ENCODE data around the gene ERICH4. TPM values are rescaled to one million over a fixed set of nuclear protein-coding genes. Genes with fewer than 3 reads are reported as not detected.
A peak's percentile ranks its signal among the peaks of the same experiment; 100 is the strongest.

The ERICH4 gene
- total and polyA plus RNA-seq, 9 of the 15 experiments (the other 6 are each of a cell fraction or from before 2014, with no cell fraction given): not detected

DNA sequence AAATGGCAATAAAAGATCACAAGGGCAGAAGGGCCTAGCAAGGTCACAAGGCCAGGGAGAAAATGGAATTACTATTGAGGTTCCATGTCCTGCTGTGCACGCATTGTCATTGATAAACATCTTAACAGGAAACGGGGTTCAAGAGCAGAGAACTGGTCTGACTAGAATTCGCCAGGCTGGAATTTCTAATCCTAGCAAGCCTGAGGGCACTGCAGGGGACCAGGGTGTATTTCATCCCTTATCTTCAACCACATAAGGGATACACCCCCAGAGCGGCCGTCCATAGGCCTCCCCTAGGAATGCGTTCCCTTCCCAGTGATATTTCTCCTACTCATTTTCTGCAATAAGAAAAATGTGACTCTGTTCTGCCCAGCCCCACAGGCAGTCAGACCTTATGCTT, 19.5 kb downstream of the ERICH4 start:
- FAIRE-seq (no peak), ATAC-seq (no peak), DNase-seq (ENCODE audit: extremely low read depth in 1 of 4, low spot score in 3 of 4) (no peak)
- Histone ChIP-seq H3K4me1 (replicated peaks in 1 of 2; ENCODE audit: control insufficient read depth in 2 of 2, insufficient read depth in 2 of 2, low read length in 2 of 2) (no peaks in the 10 kb centered on the region), H3K4me2 (ENCODE audit: insufficient read depth, low read length) (no peak overlapping the region), H3K9me3 (replicated peaks; ENCODE audit: control insufficient read depth, insufficient read depth, low read depth, low read length) (no peaks in the 10 kb centered on the region), H3K9me1 (ENCODE audit: control insufficient read depth, insufficient read depth, low read length) (no peaks in the 10 kb centered on the region), H3K9ac (ENCODE audit: insufficient read depth in 1 of 2, low read depth in 2 of 2, low read length in 2 of 2) (no peak overlapping the region), H3K79me2 (ENCODE audit: control insufficient read depth, insufficient read depth, low read length) (no peaks in the 10 kb centered on the region), H2AFZ (ENCODE audit: low read depth, low read length) (no peak overlapping the region), H3K27ac (ENCODE audit: extremely low read depth, low read depth, low read length) (no peak overlapping the region), H3K27me3 (ENCODE audit: control insufficient read depth in 2 of 2, insufficient read depth in 2 of 2, low read length in 2 of 2) (peaks cover 0 to 4% of the 10 kb centered on the region in 2 experiments; a peak in 2 of 5 replicates), H3K36me3 (ENCODE audit: control insufficient read depth, insufficient read depth, low read length) (no peaks in the 10 kb centered on the region), H3K4me3 (no peak overlapping the region), H4K20me1 (replicated peaks; ENCODE audit: control insufficient read depth, insufficient read depth, low read length) (no peaks in the 10 kb centered on the region)
- no TSS peak for BruUV-seq (replicated peaks)
- in situ Hi-C loops (cut with MboI): no loop called here
- CTCF ChIA-PET (ENCODE audit: low intra/inter-chr PET ratio): no interaction called here
- 8% methylated on average over 6 of the region's 6 CpGs for WGBS (ENCODE audit: insufficient coverage, low coverage, missing lambda C conversion rate)
- intact Hi-C loops (cut with micrococcal nuclease): no loop called here
- POLR2A ChIA-PET: no interaction called here
- TF ChIP-seq, protein P1, sequence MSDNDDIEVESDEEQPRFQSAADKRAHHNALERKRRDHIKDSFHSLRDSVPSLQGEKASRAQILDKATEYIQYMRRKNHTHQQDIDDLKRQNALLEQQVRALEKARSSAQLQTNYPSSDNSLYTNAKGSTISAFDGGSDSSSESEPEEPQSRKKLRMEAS (CRISPR knock-in tag; IDR thresholded peaks at IDR 0.05): no peak
- TF ChIP-seq COPS2 (conservative IDR thresholded peaks at IDR 0.05) (no peak), CBX5 (IDR thresholded peaks at IDR 0.05; ENCODE audit: borderline replicate concordance, low read depth) (peak; percentile 78), TRIM28 (IDR thresholded peaks at IDR 0.05) (0 out of 2 replicates have a peak, but pooled peaks have one; percentile 52), CBX3 (IDR thresholded peaks at IDR 0.05; ENCODE audit: borderline replicate concordance in 1 of 2, low read length in 2 of 2) (peak in 1 of 2 experiments; percentile 80; a peak in 1 of 3 replicates)
